HG02571 (cell line): ENCODE measurements around the gene DGKE.

Experiments
- ATAC-seq: cut with Tn5 transposase; IDR thresholded peaks from one replicate; pipeline ENCODE4 v1.9.1; 2021; ENCODE audit warnings: mild to moderate bottlenecking, moderate library complexity; ENCODE audit not compliant: unreplicated experiment

DGKE gene

DNA sequence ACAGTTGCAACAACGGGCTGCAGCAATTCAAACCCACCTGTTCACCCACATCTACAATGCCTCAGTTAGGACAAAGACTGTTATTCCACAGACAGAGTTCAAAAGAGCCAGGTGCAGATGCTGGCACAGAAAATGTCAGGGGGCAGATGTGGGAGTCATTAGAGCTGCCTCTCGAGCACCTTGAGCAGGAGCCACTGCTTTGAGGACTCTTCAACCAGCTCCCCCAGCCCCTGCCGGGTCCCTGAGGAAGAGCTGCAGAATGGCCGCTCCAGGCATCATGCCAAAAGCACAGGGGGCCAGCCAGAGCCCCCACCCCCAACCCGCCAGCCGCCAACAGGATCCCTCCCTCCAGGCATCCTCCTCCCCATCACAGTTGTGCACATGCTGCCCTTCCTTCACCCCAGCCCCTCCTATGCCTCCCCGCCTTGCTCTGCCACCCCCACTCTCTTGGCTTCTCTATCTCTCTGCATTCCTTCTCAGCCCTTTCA, 21.0 kb upstream of the DGKE start:
- no peak for ATAC-seq

DNA sequence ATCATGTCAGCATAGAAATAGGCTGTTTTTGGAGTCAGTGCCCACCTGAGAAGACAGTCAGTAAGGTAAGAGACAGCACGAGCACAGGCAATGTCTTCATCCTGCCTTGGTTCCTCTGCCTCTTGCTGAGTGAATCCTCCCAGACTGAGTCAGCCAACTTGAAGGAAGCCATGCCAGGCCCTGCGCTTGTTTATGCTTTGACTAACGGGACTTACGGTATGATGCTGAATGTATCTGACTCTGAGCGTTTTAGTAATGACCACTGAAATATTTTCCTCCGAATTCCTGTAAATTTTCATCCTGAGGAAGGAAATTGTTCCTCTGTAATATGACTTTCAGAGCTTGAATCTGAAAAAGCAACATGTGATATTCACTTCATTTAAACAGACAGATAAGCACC, 18.2 kb upstream of the DGKE start:
- no peak for ATAC-seq

GRCh38 chr17:56817066-56817465, 16.9 kb upstream of the DGKE start:
- no peak for ATAC-seq

- no peak for ATAC-seq
Observed at GRCh38 chr17:56819030-56819429, 14.9 kb upstream of the DGKE start.

- ATAC-seq: no peak
Observed at GRCh38 chr17:56819431-56820145, 14.4 kb upstream of the DGKE start.

GRCh38 chr17:56820207-56820606, 13.7 kb upstream of the DGKE start:
- ATAC-seq: no peak

DNA sequence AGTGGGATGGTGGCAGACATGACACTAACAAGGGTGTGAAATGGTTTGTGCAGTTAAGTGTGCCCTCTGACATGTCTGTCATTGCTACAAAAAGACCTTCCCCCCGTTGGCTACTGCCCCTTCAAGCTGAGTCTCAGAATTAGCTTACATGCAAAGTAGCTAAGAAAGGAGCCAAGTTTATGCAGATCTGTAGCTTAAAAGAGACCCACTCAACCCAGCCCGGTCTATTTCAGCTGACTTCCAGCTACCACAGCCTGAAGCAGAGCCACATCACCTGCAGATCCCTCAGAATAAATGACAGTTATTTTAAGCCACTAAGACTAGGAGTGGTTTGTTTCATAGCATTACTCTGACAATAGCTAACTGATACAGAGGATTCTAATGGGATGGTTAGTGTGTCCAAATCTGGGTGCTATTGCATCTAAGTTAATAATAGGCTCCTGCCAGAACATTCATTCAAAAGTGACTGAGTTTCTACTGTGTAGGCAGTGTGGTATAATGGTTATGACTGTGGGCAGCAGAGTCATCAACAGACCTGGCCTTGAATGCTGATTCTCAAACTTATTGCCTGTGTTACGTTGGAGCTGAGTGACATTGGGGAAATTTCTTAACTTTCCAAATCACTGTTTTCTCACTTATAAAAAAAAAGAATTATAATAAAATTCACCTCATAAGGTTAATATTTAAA, 12.0 kb upstream of the DGKE start:
- no peak for ATAC-seq

- ATAC-seq: no peak
Observed at GRCh38 chr17:56822725-56823124, 11.2 kb upstream of the DGKE start.

DNA sequence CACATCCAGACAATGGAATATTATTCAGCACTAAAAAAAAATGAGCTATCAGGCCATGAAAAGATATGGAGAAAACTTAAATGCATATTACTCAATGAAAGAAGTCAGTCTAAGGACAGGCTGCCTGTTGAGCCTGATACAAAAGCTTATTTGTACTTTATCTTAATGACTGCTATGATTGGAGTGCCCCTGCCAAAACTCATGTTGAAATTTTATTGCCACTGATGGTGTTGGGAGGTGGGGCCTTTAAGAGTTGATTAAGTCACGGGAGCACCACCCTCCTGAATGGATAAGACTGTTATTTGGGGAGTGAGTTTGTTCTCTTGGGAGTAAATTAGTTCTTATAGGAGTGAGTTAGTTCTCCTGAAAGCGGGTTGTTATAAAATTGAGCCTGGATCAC, 10.1 kb upstream of the DGKE start:
- ATAC-seq: no peak

GRCh38 chr17:56824503-56824902, 9.4 kb upstream of the DGKE start:
- ATAC-seq: no peak

GRCh38 chr17:56826611-56827414, 7.1 kb upstream of the DGKE start:
- ATAC-seq: no peak

DNA sequence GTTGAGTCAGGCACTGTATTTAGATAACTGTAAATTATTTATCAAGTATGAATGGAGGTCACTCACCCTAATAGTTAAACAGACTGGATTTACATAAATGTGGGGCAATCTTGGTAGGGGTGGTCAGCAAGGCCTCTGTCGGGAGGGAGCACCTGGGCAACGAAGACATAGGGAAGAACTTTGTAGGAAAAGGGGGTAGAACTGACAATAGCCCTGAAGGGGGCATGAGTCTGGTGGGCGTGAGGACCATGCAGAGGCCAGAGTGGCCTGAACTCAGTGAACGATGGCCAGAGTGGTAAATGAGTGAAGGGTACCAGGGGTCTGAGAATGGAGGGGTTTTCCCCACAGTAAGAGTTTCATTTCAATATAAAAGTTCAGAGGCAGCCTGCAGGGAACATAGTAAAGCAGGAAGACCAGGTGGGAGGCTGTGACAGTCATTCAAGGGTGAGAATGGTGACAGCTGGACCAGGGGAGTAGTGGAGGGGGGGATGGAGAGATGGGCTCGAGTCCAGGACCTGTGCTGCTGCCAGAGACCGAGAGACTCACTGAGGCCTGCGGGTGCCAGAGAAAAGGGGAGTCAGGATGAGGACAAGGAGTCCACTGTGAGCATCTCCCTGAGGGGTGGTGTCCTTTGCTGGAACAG, 3.1 kb upstream of the DGKE start:
- ATAC-seq: no peak

GRCh38 chr17:56831369-56832095, 2.4 kb upstream of the DGKE start:
- no peak for ATAC-seq

DNA sequence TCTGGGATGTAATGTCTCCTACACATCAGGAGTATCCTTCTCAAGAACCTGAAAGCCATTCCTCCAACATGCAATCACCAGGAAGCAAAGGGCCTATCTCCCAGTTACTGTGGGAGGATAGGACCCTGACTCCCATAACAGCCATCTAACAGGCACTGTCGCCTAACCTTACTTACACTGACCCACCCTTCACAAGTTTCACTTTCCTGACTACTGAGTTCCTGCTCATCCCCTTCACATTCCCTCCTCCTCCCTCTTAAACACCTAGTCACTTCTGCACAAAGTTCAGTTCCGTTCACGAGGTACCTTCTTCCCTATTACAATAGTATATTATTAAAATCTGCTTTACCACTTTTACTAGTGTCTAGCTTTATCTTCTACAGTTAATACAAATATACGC, 1.5 kb upstream of the DGKE start:
- ATAC-seq: no peak

- peak; percentile 44 for ATAC-seq
Observed at GRCh38 chr17:56833057-56833808, 718 bp upstream of the DGKE start.

DNA sequence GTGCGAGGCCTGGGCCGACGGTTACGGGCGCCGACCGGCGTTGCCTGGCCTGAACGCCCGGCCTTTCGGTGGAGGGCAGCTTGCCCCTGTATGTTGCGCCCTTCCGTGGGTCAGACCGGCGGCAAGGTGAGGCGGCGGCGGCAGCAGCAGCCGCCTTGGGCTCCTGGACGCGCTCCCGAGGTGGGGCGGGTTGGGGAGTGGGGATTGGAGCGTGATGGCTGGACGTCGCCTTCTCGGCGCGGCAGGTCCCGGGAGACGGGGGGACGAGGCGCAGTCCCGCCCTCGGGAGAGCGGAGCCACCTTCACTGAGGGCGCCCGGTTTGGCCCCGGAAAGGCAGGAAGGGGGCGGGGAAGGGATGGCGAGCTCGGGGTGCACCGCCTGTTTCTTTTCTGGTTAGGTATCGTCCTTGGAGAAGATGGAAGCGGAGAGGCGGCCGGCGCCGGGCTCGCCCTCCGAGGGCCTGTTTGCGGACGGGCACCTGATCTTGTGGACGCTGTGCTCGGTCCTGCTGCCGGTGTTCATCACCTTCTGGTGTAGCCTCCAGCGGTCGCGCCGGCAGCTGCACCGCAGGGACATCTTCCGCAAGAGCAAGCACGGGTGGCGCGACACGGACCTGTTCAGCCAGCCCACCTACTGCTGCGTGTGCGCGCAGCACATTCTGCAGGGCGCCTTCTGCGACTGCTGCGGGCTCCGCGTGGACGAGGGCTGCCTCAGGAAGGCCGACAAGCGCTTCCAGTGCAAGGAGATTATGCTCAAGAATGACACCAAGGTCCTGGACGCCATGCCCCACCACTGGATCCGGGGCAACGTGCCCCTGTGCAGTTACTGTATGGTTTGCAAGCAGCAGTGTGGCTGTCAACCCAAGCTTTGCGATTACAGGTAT, 671 bp downstream of the DGKE start:
- peak; percentile 28 for ATAC-seq

GRCh38 chr17:56835264-56835585, 1.3 kb downstream of the DGKE start:
- ATAC-seq: no peak

DNA sequence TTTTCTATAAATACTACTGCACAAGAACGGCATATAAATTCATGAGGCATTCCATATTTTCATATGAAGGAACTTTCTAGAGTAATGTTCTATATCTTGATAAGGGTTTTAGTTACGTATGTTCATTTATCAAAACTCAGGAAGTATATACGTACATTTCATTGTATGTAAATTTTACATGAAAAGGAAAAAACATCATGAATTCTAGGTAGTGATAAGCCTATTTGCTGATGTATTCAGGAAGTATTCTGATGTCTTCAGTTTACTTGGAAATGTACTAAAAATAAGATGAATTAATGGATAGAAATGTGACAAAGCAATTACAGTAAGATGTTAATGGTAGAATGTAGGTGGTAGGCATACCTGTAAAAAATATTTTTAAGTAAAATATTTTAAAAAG, 4.7 kb downstream of the DGKE start:
- no peak for ATAC-seq

GRCh38 chr17:56842577-56842976, 8.6 kb downstream of the DGKE start:
- no peak for ATAC-seq
